ENCODE results near the gene COG2. TPM values are rescaled to one million over a fixed set of nuclear protein-coding genes. Genes with fewer than 3 reads are reported as not detected.

Gene COG2
- total and polyA plus RNA-seq, 4 donors = 24.2 to 30.8 (median 28.9) TPM

Other genes starting within 250 kb of the COG2 start
- 10 to 100 TPM in 1 of 2 donors, 1 to 10 TPM in 1; 4.3 to 10.8 TPM for gene PGBD5, start 216.1 kb upstream of the COG2 start, total RNA-seq
- 10 to 100 TPM; 21.3 to 22.6 TPM for gene PGBD5, start 216.1 kb upstream of the COG2 start, polyA plus RNA-seq (ENCODE audit: insufficient read length in 2 of 2)
- 100 to 1,000 TPM; 155 to 174 TPM for gene AGT, start 71.6 kb downstream of the COG2 start, total RNA-seq
- gene AGT, start 71.6 kb downstream of the COG2 start, polyA plus RNA-seq (ENCODE audit: insufficient read length in 2 of 2) = 100 to 1,000 TPM; 324 to 452 TPM
- gene CAPN9, start 104.9 kb downstream of the COG2 start, total RNA-seq = under 1 TPM; 0.20 to 0.66 TPM
- 1 to 10 TPM in 1 of 2 donors, under 1 TPM in 1; 0.20 to 1.6 TPM for gene CAPN9, start 104.9 kb downstream of the COG2 start, polyA plus RNA-seq (ENCODE audit: insufficient read length in 2 of 2)
- gene C1orf198, start 226.0 kb downstream of the COG2 start, total RNA-seq = 10 to 100 TPM; 51.1 to 96.1 TPM
- gene C1orf198, start 226.0 kb downstream of the COG2 start, polyA plus RNA-seq (ENCODE audit: insufficient read length in 2 of 2) = 10 to 100 TPM; 75.2 to 80.7 TPM